NCI-H1105 treated with DMSO at 0.1 percent for 48 hours (cell line): ENCODE measurements around the gene GPR12.

Experiments used
- DNase-seq: peaks from one replicate; lab custom pipeline; 2025; lab: John Stamatoyannopoulos, UW

GPR12 gene

DNA sequence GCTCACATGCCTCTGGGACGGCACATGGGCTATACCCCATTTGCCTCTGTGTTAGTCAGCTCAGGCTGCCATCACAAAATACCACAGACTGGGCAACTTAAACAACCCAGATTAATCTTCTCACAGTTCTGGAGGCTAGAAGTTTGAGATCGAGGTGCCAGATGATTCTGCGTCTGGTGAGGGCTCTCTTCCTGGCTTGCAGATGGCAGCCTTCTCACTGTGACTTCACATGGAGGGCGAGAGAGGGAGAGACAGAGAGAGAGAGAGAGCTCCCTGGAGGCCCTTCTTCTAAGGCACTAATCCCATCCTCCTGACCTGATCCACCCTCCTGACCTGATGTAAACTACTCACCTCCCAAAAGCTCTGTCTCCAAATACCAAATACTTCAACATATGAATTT lies 55.0 kb downstream of the GPR12 start:
- no peak for DNase-seq
